ENCODE measurements around the gene CNTFR.

DNA sequence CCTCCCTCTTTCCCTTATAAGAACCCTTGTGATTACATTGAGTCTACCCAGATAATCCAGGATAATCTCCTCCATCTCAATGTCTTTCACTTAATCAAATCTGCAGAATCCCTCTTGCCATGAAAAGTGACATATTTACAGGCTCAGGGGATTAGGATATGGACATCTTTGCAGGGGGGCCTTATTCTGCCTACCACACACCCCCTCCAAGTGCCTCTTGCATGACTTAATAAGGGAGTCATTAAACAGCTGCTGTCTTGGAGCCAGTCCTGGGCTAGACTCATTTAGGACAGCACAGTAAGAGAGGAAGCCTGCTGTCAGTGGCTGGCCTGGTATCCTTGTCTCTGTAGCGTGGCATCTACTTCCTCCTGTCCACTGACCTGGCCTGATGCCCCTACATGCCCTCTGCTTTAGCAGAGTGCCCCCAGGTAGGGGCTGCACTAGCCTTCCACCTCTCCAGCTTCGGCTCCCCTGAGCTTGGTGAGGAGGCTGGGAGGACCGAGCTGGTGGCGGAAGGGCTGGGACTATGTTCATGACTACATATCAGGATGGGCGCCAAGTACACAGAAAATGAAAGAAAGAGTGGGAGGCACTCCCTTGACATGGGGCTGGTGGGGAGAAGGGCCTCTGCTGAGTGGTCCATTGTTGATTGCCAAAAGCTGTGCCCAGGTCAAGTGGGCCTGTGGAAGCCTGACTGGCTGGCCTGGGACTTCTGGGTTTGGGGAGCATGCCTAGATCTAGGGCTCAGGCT is 84.0 kb downstream of the CNTFR start:
- TF ChIP-seq ZNF384 (IDR thresholded peaks at IDR 0.05) (no peak), SP1 (IDR thresholded peaks at IDR 0.05) (no peak), CTBP1 (IDR thresholded peaks at IDR 0.05; ENCODE audit: borderline replicate concordance) (no peak), FOXM1 (IDR thresholded peaks at IDR 0.05; ENCODE audit: borderline replicate concordance) (no peak), FOXK2 (IDR thresholded peaks at IDR 0.05) (no peak), LEF1 (IDR thresholded peaks at IDR 0.05; ENCODE audit: borderline replicate concordance) (no peak), BHLHE40 (IDR thresholded peaks at IDR 0.05; ENCODE audit: borderline replicate concordance) (no peak), TARDBP (IDR thresholded peaks at IDR 0.05) (no peak), ELF4 (IDR thresholded peaks at IDR 0.05) (no peak), HDGF (IDR thresholded peaks at IDR 0.05; ENCODE audit: borderline replicate concordance) (no peak), FOXA1 (IDR thresholded peaks at IDR 0.05) (no peak), SUZ12 (IDR thresholded peaks at IDR 0.05) (no peak), ARNT (IDR thresholded peaks at IDR 0.05) (no peak)
- TF ChIP-seq, protein P1, sequence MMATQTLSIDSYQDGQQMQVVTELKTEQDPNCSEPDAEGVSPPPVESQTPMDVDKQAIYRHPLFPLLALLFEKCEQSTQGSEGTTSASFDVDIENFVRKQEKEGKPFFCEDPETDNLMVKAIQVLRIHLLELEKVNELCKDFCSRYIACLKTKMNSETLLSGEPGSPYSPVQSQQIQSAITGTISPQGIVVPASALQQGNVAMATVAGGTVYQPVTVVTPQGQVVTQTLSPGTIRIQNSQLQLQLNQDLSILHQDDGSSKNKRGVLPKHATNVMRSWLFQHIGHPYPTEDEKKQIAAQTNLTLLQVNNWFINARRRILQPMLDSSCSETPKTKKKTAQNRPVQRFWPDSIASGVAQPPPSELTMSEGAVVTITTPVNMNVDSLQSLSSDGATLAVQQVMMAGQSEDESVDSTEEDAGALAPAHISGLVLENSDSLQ (IDR thresholded peaks at IDR 0.05) = no peak
